GM21786 (cell line): ENCODE results near the gene THRAP3.
"Not testable (repeated sequence)": the region's sequence is repeated elsewhere in the genome, so short reads cannot be mapped to it uniquely, and the experiment has no call there.

Source experiments
- ATAC-seq: cut with Tn5 transposase; IDR thresholded peaks from one replicate; pipeline ENCODE4 v1.9.1; 2021; ENCODE audit not compliant: unreplicated experiment

THRAP3 gene, protein sequence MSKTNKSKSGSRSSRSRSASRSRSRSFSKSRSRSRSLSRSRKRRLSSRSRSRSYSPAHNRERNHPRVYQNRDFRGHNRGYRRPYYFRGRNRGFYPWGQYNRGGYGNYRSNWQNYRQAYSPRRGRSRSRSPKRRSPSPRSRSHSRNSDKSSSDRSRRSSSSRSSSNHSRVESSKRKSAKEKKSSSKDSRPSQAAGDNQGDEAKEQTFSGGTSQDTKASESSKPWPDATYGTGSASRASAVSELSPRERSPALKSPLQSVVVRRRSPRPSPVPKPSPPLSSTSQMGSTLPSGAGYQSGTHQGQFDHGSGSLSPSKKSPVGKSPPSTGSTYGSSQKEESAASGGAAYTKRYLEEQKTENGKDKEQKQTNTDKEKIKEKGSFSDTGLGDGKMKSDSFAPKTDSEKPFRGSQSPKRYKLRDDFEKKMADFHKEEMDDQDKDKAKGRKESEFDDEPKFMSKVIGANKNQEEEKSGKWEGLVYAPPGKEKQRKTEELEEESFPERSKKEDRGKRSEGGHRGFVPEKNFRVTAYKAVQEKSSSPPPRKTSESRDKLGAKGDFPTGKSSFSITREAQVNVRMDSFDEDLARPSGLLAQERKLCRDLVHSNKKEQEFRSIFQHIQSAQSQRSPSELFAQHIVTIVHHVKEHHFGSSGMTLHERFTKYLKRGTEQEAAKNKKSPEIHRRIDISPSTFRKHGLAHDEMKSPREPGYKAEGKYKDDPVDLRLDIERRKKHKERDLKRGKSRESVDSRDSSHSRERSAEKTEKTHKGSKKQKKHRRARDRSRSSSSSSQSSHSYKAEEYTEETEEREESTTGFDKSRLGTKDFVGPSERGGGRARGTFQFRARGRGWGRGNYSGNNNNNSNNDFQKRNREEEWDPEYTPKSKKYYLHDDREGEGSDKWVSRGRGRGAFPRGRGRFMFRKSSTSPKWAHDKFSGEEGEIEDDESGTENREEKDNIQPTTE

DNA sequence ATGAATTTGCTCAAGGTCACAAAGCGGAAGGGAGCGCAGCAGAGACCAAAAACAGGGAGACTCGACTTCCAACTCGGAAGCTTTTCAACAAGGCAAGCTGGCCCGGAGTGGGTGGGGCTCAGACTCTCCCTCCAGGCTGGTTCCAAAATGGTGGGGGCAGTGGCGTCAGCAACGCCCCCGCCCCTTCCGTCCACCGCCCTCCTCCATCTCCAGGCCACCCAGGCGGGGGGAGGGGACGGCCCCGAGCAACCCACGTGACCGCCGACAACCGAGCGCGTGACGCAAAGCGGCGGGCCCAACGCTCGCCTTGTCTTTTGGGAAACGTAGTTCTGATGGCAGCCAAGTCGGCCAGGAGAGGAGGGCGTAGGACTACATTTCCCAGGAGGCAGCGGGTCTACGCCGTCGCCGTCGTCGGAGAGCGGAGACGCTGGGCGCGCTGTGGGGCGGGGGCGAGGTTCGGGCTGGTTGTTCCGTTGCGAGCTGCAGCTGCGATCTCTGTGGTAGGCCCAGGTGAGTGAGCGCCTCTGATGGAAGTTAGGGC lies at the start of gene THRAP3:
THRAP3 (plus strand) TSS at position 448 of the 541 bp plus-strand sequence. CDS start 58,121 bp downstream, outside the sequence.
- ATAC-seq = peak; percentile 89

DNA sequence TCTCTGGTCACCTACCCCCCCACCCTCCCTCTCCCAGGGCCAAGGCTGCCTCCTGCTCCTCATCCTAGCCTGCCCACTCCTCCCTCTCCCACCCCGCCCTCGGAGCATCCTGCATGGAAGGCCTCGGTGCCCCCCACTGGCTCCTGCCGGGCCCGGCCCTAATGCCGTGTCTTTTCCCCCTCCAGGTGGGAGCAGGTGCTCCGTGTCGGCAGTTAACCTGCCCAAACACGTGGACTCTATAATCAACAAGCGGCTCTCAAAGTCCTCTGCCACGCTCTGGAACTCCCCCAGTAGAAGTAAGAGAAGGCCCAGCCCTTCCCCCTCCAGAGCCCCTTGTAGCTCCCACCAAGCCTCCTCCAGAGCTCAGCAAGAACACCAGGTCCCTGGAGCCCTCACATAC lies 49.5 kb upstream of the THRAP3 start:
- no peak for ATAC-seq

DNA sequence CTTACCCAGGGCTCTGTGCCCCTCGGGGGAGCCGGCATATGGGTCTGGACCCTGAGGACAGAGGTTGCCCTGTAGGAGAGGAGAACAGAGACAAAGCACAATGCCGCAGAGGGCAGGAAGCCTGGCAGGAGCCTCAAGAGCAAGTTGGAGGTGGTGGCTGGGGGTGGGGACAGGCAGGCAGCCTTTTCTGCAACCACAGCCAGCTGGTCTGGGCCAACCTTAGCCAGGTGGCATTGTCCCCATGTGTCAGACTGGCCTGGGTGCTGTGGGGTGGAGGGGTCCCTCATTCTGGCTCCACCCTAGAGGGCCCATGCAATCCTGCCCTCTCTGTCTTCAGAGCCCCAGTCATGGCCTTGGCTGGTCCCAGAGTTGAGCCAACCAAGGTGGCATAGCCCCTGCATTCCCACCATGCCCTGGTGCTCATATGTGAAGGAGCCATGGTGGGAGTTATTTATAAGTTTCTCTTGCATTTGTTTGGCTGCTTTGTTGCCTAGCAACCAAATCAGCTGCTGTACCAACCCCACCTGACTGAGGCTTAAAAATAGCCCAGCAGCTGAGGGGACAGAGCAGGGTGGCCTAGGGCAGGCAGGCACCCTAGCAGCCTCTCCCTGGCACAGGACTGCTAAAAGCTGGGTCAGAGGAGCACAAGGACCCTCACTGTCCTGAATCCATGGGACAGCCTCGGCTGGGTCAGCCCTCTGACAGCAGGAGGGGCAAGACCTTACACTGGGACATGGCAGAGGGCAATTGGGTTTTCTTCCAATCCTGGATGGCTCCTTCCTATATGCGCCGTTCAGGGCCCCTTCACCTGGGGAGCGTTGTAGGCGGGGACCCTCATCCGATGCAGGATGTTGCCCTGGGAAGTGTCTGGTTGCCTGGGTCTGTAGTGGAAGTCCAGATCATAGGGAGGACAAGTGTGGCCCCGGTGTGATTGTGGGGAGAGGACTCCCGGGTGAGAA lies 48.8 kb upstream of the THRAP3 start:
- ATAC-seq = no peak

GRCh38 chr1:36176106-36176949 lies 47.9 kb upstream of the THRAP3 start:
- ATAC-seq = no peak

DNA sequence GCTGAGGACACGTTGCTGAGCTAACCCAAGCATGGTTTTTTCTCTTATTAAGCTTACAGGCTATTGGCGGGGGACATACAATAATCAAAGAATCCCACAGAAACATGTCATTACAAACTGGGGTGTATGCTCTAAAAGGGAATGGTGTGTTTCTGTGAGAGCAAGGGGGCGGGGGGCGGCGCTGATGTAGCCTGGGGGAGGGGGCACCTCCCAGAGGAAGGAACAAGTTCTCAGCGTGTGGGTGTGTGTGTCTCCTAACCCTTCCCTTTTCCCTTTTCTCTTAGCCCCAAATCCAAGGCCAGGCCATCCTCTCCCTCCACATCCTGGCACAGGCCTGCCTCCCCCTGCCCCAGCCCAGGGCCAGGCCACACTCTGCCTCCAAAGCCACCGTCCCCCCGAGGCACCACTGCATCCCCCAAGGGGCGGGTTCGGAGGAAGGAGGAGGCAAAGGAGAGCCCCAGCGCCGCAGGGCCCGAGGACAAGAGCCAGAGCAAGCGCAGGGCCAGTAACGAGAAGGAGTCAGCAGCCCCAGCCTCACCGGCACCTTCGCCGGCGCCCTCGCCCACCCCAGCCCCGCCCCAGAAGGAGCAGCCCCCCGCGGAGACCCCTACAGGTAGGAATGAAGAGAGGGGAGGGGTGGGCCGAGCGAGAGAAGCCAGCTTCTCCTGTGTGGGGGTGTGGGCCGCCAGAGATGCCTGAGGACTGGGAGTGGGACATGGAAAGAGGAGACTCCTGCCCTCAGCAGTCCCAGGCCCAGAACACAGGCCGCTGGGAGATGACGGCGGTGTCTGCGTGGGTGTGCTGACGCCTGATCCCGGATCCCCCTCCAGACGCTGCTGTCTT lies 46.4 kb upstream of the THRAP3 start:
- no peak for ATAC-seq

DNA sequence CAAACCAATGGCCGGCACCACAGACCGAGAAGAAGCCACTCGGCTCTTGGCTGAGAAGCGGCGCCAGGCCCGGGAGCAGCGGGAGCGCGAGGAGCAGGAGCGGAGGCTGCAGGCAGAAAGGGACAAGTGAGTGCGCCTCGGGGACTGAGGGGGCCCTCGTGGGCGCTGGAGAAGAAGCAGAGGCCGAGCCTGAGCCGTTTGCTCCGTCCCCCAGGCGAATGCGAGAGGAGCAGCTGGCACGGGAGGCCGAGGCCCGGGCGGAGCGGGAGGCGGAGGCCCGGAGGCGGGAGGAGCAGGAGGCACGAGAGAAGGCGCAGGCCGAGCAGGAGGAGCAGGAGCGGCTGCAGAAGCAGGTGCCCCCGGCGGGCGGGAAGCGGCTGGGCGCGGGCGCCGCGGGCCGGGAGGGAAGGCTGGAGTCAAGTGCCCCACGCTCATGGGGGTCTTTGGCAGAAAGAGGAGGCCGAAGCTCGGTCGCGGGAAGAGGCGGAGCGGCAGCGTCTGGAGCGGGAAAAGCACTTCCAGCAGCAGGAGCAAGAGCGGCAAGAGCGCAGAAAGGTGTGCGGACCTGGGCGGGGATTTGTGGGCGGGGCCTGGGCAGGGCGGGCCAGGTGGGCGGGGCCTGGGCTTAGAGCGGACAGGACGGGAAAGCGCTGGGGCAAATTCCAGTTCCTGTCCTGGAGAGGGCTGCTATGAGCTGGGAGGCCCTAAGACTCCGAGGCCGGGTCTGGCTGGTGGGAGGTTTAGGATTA lies 45.6 kb upstream of the THRAP3 start:
- no peak for ATAC-seq

DNA sequence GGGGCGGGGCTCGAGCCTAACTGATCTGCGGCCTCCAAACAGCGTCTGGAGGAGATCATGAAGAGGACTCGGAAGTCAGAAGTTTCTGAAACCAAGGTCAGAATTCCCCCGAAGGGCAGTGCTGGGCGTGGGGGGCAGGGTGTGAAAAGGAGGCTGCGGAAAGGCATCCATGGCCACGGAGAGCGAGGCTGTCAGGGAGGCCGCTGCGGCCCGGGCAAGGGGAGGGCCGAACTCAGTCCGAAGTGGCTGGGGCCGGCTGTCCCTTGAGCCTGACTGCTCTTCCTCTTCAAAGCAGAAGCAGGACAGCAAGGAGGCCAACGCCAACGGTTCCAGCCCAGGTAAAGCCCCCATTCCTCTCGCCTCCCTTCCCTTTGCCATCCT lies 45.0 kb upstream of the THRAP3 start:
- no peak for ATAC-seq

DNA sequence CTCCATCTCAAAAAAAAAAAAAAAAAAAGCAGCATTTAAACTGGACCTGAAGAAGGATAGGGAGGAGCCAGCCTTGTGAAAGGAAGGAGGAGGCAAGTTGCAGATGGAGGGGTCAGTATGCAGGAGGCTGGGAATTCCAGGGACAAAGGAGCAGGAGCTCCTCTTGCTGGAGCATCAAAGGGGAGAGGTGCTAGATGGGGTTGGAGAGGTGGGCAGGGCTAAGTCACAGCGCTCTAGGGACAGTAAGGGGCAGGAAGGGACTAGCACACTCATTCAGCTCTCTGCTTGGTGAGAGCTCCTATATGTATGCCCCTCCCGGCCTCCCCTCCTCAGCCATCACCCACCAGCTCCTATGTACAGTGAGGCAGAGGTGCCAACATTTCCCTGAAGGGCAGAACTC lies 41.5 kb upstream of the THRAP3 start:
- no peak for ATAC-seq

GRCh38 chr1:36183309-36183856 lies 40.9 kb upstream of the THRAP3 start:
- no peak for ATAC-seq

- ATAC-seq = peak; percentile 78
Observed at GRCh38 chr1:36187800-36188593, 36.2 kb upstream of the THRAP3 start.

DNA sequence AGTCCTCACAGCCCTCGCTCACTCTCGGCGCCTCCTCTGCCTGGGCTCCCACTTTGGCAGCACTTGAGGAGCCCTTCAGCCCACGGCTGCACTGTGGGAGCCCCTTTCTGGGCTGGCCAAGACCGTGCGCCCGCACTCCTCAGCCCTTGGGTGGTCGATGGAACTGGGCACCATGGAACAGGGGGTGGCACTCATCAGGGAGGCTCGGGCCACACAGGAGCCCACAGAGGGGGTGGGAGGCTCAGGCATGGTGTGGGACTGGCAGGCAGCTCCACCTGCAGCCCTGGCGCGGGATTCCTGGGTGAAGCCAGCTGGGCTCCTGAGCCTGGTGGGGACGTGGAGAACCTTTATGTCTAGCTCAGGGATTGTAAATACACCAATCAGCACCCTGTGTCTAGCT lies 27.4 kb upstream of the THRAP3 start:
- ATAC-seq = not testable (repeated sequence)

DNA sequence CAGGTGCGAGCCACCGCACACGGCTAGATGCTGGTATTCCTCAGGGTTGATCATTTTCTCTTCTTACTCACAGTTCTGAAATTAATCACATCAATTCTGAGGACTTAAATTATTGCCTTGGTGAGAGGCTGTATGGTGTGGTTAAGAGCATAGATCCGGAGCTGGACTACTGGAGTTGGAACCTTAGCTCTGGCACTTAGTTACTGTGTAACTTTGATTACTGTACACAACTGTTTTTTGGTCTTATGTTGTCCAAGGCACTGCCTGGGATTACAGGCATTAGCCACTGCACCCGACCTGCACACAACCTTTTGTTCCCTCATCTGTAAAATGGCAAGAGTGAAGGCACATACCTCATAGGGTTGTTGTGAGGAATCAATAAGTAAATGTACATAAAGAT lies 25.6 kb upstream of the THRAP3 start:
- no peak for ATAC-seq

DNA sequence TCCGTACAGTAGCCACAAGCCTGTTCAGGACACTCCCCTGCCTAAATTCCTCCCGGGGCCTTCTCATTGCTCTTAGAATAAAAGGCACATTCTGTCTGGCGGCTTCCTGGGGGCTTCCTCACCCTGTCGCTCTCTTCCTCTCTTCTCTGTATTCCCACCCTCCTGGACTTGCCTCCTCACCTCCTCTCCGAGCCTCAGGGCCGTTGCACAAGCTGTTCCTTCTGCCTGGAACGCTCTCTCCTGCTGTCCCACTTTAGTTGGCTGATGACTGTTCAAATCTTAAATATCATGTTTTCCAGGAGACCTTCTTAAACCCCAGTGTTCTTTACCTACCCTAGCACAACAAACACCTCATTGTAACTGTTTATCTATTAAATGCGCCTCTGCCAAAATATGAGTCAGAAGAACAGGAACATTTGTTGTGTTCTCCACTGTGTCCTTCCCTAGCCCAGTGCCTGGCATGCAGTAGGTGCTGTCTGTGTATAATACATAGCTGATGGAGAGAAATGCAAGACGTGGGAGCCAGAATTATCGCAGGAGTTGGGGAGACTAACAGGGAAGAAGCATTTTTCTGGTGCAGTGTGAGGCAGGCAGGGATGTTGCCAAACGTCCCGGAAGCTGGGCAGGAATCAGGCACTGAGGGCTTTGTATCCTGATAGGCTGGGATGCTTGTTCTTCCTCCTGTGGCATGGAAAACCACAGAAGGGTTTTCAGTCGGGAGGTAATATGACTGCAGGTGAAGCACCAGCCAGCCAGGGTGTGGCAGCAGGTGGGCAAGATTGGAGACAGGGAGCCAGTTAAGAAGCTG lies 24.1 kb upstream of the THRAP3 start:
- no peak for ATAC-seq

GRCh38 chr1:36203027-36203553 lies 21.2 kb upstream of the THRAP3 start:
- ATAC-seq = no peak

- ATAC-seq = no peak
Observed at GRCh38 chr1:36203554-36204346, 20.5 kb upstream of the THRAP3 start.
